ENCODE results near the gene NET1. TPM values are rescaled to one million over a fixed set of nuclear protein-coding genes. Genes with fewer than 3 reads are reported as not detected.

Gene NET1
- total RNA-seq, 4 donors from 2014 or later, result 90.0 to 311 (median 289) TPM

DNA sequence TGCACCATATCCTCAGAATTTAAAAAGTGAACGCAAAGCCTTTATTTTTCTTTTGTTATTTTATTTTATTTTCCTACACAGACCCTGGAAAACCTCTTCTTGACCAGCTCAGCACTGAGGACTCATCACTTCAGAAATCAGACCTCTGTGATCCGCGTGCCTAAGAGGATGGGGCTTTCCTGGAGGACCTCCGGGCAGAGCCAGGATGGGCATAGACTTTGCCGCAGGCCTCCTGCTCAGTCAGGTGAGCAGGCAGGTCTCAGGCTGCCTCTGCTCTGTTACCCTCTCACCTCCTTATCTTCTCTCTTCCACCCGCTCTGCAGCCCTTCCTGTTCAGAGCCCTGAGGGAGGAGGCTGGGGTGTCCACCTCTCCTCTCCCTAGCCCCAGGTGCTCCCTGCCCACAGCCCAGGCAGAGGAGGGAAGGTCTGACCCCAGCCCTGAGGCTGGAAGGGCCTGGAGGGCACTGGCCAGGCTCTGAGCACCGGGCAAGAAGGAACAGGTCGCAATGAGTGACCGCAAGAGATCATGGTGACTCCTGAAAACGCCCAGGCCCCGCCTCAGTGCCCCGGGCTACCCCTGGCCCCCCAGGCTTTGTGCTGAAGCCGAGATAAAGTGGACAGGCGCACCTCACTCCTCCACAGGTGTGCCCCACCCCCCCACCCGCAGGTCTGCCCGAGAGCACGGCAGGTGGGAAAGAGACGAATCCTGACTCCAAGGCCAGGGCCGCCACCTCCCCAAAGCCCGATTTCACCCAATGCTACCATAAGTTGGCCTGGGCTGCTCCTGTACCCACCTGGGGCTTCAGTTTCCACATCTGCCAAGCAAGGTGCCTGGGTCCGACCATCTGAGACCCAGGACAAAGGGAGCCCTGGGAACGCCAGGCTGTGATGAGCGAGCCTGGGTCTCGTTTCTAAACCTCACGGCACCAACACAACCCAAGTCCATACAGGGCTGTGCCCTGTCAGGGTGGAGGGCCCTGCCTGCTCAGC lies 84.2 kb downstream of the NET1 start:
- Histone ChIP-seq H3K27ac (no peak overlapping the region), H3K4me1 (peaks cover 0 to 3% (median 0%) of the 10 kb centered on the region in 4 donors), H3K9me3 (no peaks in the 10 kb centered on the region), H3K36me3 (no peaks in the 10 kb centered on the region), H3K27me3 (no peaks in the 10 kb centered on the region), H3K4me3 (no peak overlapping the region)
- intact Hi-C loops (cut with DNase I; ENCODE audit: low total_unique reads), result no loop called here
- in situ Hi-C loops (cut with MboI; ENCODE audit: low pct_ligation_motif_present in 1 of 4, low pct_unique_long_range_greater_than_20kb in 1 of 4, low sequenced_read_pairs in 3 of 4), result no loop called here
- DNase-seq, result no peak
- WGBS, 2 donors (ENCODE audit: low coverage in 1 of 2), result 80 to 90% methylated on average over 5 to 22 of the region's 25 CpGs
- TF ChIP-seq POLR2AphosphoS5 (IDR thresholded peaks at IDR 0.05) (no peak), EP300 (IDR thresholded peaks at IDR 0.05; ENCODE audit: low read depth) (no peak), POLR2A (IDR thresholded peaks at IDR 0.05) (no peak)
- TF ChIP-seq, protein P1, sequence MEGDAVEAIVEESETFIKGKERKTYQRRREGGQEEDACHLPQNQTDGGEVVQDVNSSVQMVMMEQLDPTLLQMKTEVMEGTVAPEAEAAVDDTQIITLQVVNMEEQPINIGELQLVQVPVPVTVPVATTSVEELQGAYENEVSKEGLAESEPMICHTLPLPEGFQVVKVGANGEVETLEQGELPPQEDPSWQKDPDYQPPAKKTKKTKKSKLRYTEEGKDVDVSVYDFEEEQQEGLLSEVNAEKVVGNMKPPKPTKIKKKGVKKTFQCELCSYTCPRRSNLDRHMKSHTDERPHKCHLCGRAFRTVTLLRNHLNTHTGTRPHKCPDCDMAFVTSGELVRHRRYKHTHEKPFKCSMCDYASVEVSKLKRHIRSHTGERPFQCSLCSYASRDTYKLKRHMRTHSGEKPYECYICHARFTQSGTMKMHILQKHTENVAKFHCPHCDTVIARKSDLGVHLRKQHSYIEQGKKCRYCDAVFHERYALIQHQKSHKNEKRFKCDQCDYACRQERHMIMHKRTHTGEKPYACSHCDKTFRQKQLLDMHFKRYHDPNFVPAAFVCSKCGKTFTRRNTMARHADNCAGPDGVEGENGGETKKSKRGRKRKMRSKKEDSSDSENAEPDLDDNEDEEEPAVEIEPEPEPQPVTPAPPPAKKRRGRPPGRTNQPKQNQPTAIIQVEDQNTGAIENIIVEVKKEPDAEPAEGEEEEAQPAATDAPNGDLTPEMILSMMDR (IDR thresholded peaks at IDR 0.05), result no peak

DNA sequence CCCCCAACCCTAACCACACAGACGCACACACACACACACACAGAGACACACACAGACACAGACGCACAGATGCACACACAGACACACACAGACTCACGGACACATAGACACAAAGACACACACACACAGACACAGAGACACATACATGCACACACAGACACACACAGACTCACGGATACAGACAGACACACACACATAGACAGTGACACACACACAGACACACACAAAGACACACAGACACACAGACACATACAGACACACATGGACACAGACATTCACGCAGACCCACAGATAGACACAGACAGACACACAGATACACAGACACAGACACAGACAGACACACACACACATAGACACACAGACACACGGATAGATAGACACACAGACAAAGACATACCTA lies 84.9 kb downstream of the NET1 start:
- Histone ChIP-seq H3K36me3 (no peaks in the 10 kb centered on the region), H3K27ac (no peak overlapping the region), H3K4me1 (peaks cover 0 to 3% (median under 1%) of the 10 kb centered on the region in 4 donors), H3K4me3 (no peak overlapping the region), H3K9me3 (no peaks in the 10 kb centered on the region), H3K27me3 (no peaks in the 10 kb centered on the region)
- intact Hi-C loops (cut with DNase I; ENCODE audit: low total_unique reads) (no loop called here), in situ Hi-C loops (cut with MboI; ENCODE audit: low pct_ligation_motif_present in 1 of 4, low pct_unique_long_range_greater_than_20kb in 1 of 4, low sequenced_read_pairs in 3 of 4) (no loop called here)
- WGBS, 2 donors (ENCODE audit: low coverage in 1 of 2), result 71 to 75% methylated on average over 1 to 6 of the region's 6 CpGs
- no peak for TF ChIP-seq EP300 (IDR thresholded peaks at IDR 0.05; ENCODE audit: low read depth)
- no peak for TF ChIP-seq POLR2A (IDR thresholded peaks at IDR 0.05)
- TF ChIP-seq, protein P1 (IDR thresholded peaks at IDR 0.05), result no peak
- TF ChIP-seq POLR2AphosphoS5 (IDR thresholded peaks at IDR 0.05), result no peak
- no peak for DNase-seq

- 87% methylated on average over 16 of the region's 19 CpGs; no CpG with 5 or more reads in 1 of the 2 donors for WGBS, 2 donors (ENCODE audit: low coverage in 1 of 2)
- H3K9me3 ChIP-seq, result no peaks in the 10 kb centered on the region
- H3K27ac ChIP-seq, result no peak overlapping the region
- DNase-seq, result no peak
- H3K36me3 ChIP-seq, result no peaks in the 10 kb centered on the region
- H3K4me3 ChIP-seq, result no peak overlapping the region
- in situ Hi-C loops (cut with MboI; ENCODE audit: low pct_ligation_motif_present in 1 of 4, low pct_unique_long_range_greater_than_20kb in 1 of 4, low sequenced_read_pairs in 3 of 4) (no loop called here), intact Hi-C loops (cut with DNase I; ENCODE audit: low total_unique reads) (no loop called here)
- H3K27me3 ChIP-seq, result no peaks in the 10 kb centered on the region
- peaks cover 0 to 9% (median 7%) of the 10 kb centered on the region in 4 donors for H3K4me1 ChIP-seq
- TF ChIP-seq EP300 (IDR thresholded peaks at IDR 0.05; ENCODE audit: low read depth), result no peak
- no peak for TF ChIP-seq POLR2A (IDR thresholded peaks at IDR 0.05)
- TF ChIP-seq, protein P1 (IDR thresholded peaks at IDR 0.05), result no peak
- TF ChIP-seq POLR2AphosphoS5 (IDR thresholded peaks at IDR 0.05), result no peak
These were observed 85.8 kb downstream of the NET1 start for GRCh38 chr10:5497948-5498730.

Measured in transverse colon (tissue), 4 donors.